GM21528 (cell line): ENCODE measurements around the gene HNRNPH3.

Experiments used
- ATAC-seq: cut with Tn5 transposase; IDR thresholded peaks from one replicate; pipeline ENCODE4 v1.9.1; 2021; ENCODE audit warnings: mild to moderate bottlenecking, moderate library complexity; ENCODE audit not compliant: unreplicated experiment, low FRiP score

Gene HNRNPH3

DNA sequence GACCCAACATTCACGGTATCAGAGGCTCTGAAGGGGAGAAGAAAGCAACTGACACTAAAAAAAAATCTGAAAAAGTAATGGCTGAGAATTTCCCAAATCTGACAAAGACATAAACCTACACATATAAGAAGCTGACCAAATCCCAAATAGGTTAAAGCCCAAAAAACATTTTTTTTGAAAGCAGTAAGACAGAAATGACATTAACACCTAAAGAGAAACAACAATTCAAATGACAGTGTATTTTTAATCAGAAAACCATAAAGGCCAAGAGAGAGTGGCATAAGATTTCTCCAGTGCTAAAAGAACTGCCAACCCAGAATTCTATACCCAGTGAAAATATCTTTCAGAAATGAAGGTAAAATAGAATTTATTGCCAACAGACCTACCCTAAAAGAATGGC is 39.7 kb downstream of the HNRNPH3 start:
- no peak for ATAC-seq

DNA sequence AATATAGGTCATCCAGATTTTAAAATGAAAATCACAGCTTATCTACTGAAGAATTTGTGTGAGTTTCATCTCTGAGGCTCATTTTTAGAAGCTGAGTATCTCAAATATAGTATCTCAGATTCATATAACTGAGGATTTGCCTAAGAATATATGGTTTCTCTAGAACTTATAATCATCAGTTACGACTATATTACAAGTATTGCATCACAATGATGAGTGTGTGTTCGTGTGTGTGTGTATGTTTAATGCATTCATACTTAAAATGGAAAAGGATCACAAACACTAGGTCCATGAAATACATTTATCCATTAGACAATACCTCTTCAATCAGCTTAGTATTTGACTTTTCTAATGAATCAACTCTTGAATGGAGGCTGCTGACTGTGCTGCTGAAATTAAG is 53.9 kb downstream of the HNRNPH3 start:
- ATAC-seq = no peak
